ENCODE measurements around the gene SMIM7.
A peak's percentile ranks its signal among the peaks of the same experiment; 100 is the strongest.

Gene SMIM7

GRCh38 chr19:16631465-16631864 lies 28.5 kb downstream of the SMIM7 start:
- no peak overlapping the region for H3K9ac ChIP-seq (ENCODE audit: low read depth, low read length, poor library complexity, severe bottlenecking)
- peaks cover 11% of the 10 kb centered on the region for H4K20me1 ChIP-seq (ENCODE audit: insufficient read depth, low read length, poor library complexity, severe bottlenecking)
- TF ChIP-seq EZH2phosphoT487 (IDR thresholded peaks at IDR 0.05; ENCODE audit: borderline replicate concordance), result no peak
- TF ChIP-seq, protein P1, sequence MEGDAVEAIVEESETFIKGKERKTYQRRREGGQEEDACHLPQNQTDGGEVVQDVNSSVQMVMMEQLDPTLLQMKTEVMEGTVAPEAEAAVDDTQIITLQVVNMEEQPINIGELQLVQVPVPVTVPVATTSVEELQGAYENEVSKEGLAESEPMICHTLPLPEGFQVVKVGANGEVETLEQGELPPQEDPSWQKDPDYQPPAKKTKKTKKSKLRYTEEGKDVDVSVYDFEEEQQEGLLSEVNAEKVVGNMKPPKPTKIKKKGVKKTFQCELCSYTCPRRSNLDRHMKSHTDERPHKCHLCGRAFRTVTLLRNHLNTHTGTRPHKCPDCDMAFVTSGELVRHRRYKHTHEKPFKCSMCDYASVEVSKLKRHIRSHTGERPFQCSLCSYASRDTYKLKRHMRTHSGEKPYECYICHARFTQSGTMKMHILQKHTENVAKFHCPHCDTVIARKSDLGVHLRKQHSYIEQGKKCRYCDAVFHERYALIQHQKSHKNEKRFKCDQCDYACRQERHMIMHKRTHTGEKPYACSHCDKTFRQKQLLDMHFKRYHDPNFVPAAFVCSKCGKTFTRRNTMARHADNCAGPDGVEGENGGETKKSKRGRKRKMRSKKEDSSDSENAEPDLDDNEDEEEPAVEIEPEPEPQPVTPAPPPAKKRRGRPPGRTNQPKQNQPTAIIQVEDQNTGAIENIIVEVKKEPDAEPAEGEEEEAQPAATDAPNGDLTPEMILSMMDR (conservative IDR thresholded peaks at IDR 0.05; ENCODE audit: low read length), result no peak
- H3K4me2 ChIP-seq (ENCODE audit: low read depth, low read length, poor library complexity, severe bottlenecking), result no peak overlapping the region
- H2AFZ ChIP-seq (ENCODE audit: low read length), result no peak overlapping the region
- H3K9me2 ChIP-seq (replicated peaks; ENCODE audit: low read depth, low read length), result no peaks in the 10 kb centered on the region
- peaks cover 6% of the 10 kb centered on the region; the same call in 1 of the 2 replicates for H3F3A ChIP-seq (ENCODE audit: low read depth)
- H3K9me3 ChIP-seq (ENCODE audit: insufficient read depth, low read depth, low read length), result no peaks in the 10 kb centered on the region
- H3K4me3 ChIP-seq (ENCODE audit: low read length, poor library complexity, severe bottlenecking), result no peak overlapping the region
- peaks cover 26% of the 10 kb centered on the region; the same call in 1 of the 2 replicates for H3K36me3 ChIP-seq (ENCODE audit: insufficient read depth, low read length)
- peaks cover 16% of the 10 kb centered on the region for H3K79me2 ChIP-seq (ENCODE audit: insufficient read depth, low read length)
- no peaks in the 10 kb centered on the region for H3K27me3 ChIP-seq (ENCODE audit: insufficient read depth, low read length, poor library complexity, severe bottlenecking)
- H3K4me1 ChIP-seq (ENCODE audit: insufficient read depth, low read length, poor library complexity, severe bottlenecking), result peaks cover 10% of the 10 kb centered on the region

- peak overlapping the region; percentile 94 for H3K9ac ChIP-seq (ENCODE audit: low read depth, low read length, poor library complexity, severe bottlenecking)
- no peaks in the 10 kb centered on the region for H3K9me2 ChIP-seq (replicated peaks; ENCODE audit: low read depth, low read length)
- H2AFZ ChIP-seq (ENCODE audit: low read length), result peak overlapping the region; percentile 97; the same call in 1 of the 2 replicates
- TF ChIP-seq EZH2phosphoT487 (IDR thresholded peaks at IDR 0.05; ENCODE audit: borderline replicate concordance), result no peak
- TF ChIP-seq, protein P1 (conservative IDR thresholded peaks at IDR 0.05; ENCODE audit: low read length), result no peak
- H3K4me2 ChIP-seq (ENCODE audit: low read depth, low read length, poor library complexity, severe bottlenecking), result peak overlapping the region; percentile 85
- H3K9me3 ChIP-seq (ENCODE audit: insufficient read depth, low read depth, low read length), result no peaks in the 10 kb centered on the region
- H3K79me2 ChIP-seq (ENCODE audit: insufficient read depth, low read length), result peaks cover 39% of the 10 kb centered on the region
- peaks cover 6% of the 10 kb centered on the region; the same call in 1 of the 2 replicates for H3F3A ChIP-seq (ENCODE audit: low read depth)
- H3K27me3 ChIP-seq (ENCODE audit: insufficient read depth, low read length, poor library complexity, severe bottlenecking), result no peaks in the 10 kb centered on the region
- peaks cover 33% of the 10 kb centered on the region for H4K20me1 ChIP-seq (ENCODE audit: insufficient read depth, low read length, poor library complexity, severe bottlenecking)
- H3K4me1 ChIP-seq (ENCODE audit: insufficient read depth, low read length, poor library complexity, severe bottlenecking), result peaks cover 33% of the 10 kb centered on the region
- H3K4me3 ChIP-seq (ENCODE audit: low read length, poor library complexity, severe bottlenecking), result peak overlapping the region; percentile 95
- H3K36me3 ChIP-seq (ENCODE audit: insufficient read depth, low read length), result peaks cover 20% of the 10 kb centered on the region; the same call in 1 of the 2 replicates
These were observed 30.8 kb downstream of the SMIM7 start for GRCh38 chr19:16628984-16629691.

GRCh38 chr19:16628183-16628983 lies 31.6 kb downstream of the SMIM7 start, which contains the start of gene MED26:
Gene MED26, minus strand, starts transcription at chr19:16628204. Its CDS starts 261 bp downstream, at chr19:16627943.
- peak within 1 kb of the TSS; percentile 98 for H3K4me3 ChIP-seq (ENCODE audit: low read length, poor library complexity, severe bottlenecking)
- H3K4me2 ChIP-seq (ENCODE audit: low read depth, low read length, poor library complexity, severe bottlenecking), result peak within 1 kb of the TSS; percentile 89
- peaks cover 41% of the 10 kb centered on the region for H4K20me1 ChIP-seq (ENCODE audit: insufficient read depth, low read length, poor library complexity, severe bottlenecking)
- peak within 1 kb of the TSS; percentile 97 for H2AFZ ChIP-seq (ENCODE audit: low read length)
- H3K4me1 ChIP-seq (ENCODE audit: insufficient read depth, low read length, poor library complexity, severe bottlenecking), result peaks cover 39% of the 10 kb centered on the region
- no peaks in the 10 kb centered on the region for H3K9me3 ChIP-seq (ENCODE audit: insufficient read depth, low read depth, low read length)
- H3K36me3 ChIP-seq (ENCODE audit: insufficient read depth, low read length), result peaks cover 15% of the 10 kb centered on the region; the same call in 1 of the 2 replicates
- peak within 1 kb of the TSS; percentile 94 for H3K9ac ChIP-seq (ENCODE audit: low read depth, low read length, poor library complexity, severe bottlenecking)
- peaks cover 6% of the 10 kb centered on the region; the same call in 1 of the 2 replicates for H3F3A ChIP-seq (ENCODE audit: low read depth)
- no peaks in the 10 kb centered on the region for H3K27me3 ChIP-seq (ENCODE audit: insufficient read depth, low read length, poor library complexity, severe bottlenecking)
- peaks cover 47% of the 10 kb centered on the region for H3K79me2 ChIP-seq (ENCODE audit: insufficient read depth, low read length)
- H3K9me2 ChIP-seq (replicated peaks; ENCODE audit: low read depth, low read length), result no peaks in the 10 kb centered on the region
- TF ChIP-seq EZH2phosphoT487 (IDR thresholded peaks at IDR 0.05; ENCODE audit: borderline replicate concordance), result no peak
- TF ChIP-seq, protein P1 (conservative IDR thresholded peaks at IDR 0.05; ENCODE audit: low read length), result no peak

All from Loucy (cell line).